Stimulated activated CD4-positive, alpha-beta T cell treated with anti-CD3 and anti-CD28 coated beads, Interleukin-1b, Interleukin-23, amount 100 ng/mL, for 24 hours (primary cell): ENCODE measurements around the gene TOR1AIP2.

Experiments used
- DNase-seq, 4 experiments: peaks; one replicate each; pipeline ENCODE4 v3.0.0-alpha.2; 2020; ENCODE audit warnings: low read depth in 4 of 4, low spot score in 1 of 4

TOR1AIP2 gene

DNA sequence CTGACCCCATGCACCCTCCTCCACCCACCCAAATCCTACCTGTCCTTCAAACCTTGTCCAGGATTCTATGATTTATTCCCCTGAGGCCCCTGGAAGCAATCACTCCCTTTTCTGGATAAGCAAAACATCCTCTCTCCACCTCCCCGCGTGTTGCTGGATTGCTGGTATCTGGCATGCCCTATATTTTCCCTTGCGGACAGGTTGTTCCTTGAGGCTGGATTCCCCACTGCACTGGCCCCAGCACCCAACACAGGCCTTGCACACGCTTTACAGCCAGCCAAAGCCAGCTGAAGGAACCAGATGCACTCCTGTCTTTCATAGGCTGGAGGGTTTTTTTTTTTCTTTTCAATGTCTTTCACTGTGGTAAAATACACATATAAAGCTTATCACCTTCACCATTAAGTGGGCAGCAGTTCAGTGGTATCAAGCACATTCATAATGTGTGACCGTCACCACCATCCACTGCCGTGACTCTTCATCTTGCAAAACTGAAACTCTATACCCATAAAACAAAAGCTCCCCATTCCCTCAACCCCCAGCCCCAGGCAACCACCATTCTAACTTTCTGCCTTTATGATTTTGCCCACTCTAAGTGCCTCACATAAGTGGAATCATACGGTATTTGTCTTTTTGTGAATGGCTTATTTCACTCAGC is 50.9 kb downstream of the TOR1AIP2 start:
- DNase-seq = no peak

DNA sequence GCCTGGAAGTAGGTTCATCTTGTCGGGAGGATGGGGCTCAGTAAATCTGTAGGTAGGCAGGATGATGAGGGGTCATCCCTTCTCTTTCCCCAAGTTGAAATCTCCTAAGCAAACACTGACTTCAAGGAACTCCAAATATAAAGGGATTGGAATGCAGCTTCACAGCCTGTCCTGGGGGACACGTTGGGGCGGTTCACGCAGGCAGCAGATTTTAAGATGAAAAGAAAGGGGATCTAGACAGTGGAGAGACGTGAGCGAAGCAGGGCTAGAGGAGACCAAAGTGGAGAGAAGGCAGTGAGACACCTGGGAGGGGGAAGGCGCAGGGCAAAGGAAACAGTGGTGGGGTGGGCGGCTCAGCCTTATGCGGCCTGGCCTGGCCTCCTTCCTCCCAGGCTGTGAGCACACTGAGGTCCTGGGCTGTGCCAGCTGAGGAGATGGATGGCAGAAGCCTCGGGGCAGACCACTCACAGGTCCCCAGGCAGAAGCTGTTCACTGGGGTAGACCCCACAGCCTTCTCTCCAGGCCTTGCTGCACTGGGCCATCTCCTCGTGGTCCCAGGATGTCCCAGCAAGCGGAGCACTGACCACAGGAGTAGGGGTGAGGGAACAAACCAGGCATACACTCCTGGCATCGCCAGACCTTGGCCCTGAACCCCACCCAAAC is 51.7 kb downstream of the TOR1AIP2 start:
- no peak for DNase-seq

DNA sequence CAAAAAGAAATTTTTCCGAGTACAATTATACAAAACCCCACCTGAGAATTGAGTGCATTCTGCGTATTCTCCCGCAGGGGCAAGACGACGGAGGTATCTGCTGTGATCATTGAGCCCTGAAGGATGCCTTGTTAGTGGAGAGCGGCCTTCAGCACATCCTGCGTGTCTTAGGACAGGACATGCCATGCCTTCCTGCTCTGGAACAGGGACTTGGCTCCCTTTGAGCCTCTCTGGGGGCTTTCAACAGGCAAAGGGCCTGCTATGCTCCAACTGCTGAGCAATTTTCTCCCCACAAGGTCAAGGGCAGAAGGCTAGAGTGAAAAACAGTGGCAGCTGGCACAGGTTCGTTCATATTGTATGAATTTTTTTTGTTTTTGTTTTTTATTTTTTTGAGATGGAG is 52.4 kb downstream of the TOR1AIP2 start:
- no peak for DNase-seq

DNA sequence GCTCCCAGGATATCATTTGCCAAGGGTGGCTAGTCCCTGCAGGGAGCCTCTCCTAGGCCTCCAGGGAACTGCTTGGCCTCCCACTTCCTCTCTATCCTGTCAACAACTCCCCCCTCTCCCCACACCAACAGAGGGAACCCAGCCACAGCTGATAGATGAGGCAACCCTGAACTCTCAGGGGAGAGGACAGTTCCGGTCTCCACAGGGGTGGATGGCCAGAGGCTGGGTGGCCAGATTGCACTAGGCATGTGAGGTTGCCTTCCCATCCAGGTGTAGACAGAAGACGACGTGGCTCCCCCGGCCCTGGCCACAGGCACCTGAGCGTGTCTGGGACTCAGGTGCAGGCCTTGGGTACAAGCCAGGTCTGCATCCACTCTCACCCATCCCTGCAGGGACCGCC is 53.3 kb downstream of the TOR1AIP2 start:
- DNase-seq = no peak

DNA sequence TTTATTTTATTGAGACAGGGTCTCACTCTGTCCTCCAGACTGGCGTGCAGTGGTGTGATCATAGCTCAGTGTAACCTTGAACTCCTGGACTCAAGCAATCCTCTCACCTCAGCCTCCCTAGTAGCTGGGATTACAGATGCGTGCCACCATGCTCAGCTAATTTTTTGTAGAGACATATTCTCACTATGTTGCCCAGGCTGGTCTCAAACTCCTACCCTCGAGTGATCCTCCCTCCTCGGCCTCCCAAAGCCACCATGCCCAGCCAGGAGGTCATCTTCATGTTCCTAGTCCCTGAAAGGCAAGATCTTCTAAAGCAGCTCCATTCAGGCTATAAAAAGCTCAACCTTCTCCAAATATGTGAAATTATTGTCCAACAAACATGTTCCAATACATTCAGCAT is 53.9 kb downstream of the TOR1AIP2 start:
- no peak for DNase-seq

DNA sequence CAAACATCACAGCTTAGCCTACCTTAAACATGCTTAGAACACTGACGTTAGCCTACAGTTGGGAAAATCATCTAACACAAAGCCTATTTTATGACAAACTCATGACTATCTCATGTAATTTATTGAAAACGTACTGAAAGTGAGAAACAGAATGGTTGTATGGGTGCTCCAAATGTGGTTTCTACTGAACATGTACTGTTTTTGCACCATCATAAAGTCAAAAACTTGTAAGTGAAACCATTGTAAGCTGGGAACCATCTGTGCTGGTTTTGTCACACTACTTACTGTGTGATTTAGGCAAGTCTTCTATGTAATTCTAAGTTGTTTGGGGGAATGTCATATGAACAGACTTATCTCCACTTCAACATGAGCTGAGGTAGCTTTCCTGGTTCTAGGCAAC is 55.5 kb downstream of the TOR1AIP2 start:
- no peak for DNase-seq

DNA sequence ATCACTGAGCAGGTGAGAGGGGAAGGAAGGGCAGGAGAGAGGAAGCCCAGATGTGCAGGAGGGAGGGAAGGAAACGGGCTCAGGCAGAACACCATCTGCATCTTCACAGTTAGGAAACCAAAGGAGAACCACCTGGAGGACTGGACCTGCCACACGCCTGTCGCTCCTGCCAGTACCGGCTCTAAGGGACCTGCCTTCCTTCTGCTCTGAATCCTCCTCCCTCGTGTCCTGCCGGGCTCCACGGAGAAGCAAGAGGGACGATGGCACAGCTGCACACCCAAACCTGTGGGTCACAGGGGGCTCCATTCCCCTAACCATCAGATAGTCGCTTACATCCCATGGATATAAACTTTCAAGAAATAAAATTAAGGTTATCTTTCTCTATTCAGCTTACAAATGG is 56.1 kb downstream of the TOR1AIP2 start:
- DNase-seq = no peak

DNA sequence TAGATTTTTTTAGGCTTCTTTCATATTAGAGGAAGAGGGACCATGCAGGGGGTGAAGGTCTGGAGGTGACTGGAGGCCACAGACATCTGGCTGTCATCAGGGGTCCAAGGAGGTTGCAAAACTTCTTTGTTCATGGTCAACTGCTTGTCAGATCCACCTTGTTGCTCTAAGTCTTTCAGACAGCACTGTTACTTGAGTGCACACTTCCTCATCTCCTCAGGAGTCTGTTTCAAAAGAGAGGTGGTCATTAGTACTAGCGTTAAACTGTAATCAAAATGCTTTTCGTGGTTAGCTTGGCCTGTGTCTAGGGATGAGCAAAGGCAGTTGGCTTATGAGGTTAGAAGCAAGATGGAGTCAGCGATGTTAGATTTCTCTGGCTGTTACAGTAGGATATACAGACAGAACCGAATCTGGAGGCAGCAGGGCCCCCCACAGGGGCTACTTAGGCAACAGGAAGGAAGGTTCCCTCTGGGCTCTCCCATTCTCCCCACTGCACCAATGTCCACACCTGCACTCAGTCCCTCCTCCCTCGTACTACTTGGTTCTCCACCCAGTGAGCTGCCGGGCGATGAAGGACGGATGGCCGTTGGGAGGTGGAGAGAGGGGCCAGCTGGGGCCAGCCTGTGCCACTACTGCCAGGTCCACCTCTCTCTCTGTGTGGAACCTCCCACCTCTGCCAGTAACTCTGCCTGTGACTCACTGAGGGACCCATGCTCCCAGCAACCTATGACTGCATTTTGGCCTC is 57.2 kb downstream of the TOR1AIP2 start:
- no peak for DNase-seq

DNA sequence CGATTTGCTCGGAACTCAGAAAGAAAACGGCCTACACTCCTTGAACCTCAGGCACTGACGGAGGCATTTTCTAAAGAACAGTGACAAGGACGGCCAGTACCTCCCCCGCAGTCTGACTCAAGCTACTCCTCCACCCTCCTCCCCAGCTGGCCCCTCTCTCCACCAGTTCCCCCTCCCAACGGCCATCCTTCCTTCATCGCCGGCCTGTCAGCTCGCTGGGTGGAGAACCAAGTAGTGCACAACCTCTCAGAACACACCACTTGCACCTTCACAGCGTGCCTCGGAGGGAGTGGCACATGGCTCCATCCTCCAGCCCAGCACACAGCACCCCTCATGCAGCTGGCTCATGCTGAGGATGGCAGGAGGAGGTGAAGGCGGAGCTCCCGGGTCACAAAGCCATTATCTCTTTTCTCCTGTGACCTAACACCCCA is 58.8 kb downstream of the TOR1AIP2 start:
- no peak for DNase-seq

DNA sequence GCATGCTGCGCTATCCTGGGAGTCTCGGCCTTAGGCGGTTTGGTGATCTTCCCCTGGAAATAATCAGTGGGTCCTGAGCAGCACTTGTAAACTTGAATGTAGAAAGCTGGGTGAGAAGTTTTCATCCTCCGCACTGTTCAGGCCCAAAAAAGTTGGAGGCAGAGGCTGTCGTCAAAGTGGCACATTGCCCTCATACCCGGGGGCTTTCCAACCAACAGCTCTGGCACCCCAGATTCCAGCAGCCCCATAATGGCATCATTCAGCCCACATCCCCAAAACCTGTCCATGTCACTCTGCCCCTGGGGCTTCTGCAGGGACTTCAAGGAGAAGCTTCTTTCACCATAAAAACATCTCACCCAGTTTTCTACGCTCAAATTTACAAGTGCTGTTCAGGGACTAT is 59.3 kb downstream of the TOR1AIP2 start:
- DNase-seq = no peak

DNA sequence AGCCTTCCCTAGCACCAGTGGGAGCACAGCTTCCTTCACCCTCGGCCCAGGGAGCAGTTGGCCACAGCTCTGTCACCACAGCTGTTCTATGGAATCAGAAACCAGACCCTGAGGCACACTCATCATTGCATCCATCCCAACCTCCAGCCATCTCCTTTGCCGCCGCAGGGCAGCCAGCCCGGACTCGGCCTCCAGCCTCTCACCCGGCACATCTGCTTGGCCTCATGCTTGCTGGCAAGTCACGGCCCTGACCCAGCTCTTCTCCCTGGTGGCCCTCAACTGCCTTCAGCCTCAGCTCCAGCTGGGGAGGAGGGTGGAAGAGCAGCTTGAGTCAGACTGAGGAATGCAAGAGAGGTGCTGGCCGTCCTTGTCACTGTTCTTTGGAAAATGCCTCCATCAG is 59.8 kb downstream of the TOR1AIP2 start:
- no peak for DNase-seq

DNA sequence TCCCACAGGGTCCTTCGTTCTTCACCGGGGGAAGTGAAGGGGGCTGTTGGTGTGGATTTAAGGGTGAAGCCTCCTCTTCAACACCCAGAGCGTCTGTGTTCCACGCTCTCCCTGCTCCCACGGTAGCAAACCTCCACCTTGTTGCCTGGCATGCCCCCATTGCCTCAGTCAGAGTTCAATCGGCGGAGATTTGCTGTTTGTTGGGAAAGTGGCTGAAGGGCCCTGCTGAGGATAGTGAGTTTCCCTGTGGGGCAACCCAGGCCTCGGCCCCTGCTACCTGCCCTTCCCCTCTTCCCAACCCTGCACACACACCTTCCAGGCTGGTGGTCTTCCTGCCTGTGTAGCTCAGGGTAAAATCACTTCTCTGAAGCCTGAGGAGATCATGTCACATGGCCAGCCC is 60.5 kb downstream of the TOR1AIP2 start:
- no peak for DNase-seq

DNA sequence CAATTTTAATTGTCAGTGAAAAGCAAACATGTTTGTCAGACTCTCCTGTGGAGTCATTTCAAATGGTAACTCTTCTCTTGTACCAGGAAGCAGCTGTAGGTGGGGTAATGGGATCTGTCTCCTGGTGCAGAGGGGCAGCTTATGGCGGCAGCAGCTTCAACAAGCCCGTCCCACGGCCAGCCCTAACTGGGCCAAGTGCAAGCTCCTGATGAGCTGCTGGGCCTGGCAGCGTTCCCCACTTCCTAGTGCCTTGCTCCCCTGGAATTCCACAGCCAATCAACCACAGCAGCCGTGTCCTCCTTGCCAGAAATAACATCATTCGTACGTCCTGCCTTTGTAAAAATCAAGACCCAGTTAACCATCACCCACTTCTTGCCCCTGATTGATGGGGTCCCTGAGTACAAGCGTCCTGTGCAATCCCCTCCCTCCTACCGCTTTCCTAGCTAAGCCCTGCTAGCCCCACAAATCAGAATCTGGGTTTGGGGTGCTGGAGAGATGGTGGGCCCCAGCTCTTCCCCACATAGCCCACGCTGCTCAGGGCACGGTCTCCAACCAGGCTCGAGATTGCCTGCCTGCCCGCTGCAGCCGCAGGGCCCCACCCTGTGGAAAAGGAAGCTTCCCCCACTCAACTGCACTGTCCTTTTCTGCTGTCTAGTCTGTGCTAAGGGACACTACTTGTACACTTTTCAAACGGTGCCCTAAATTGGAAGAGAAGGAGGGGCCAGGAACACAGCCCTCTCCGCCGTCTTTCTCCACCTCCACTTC is 61.2 kb downstream of the TOR1AIP2 start:
- DNase-seq = no peak

DNA sequence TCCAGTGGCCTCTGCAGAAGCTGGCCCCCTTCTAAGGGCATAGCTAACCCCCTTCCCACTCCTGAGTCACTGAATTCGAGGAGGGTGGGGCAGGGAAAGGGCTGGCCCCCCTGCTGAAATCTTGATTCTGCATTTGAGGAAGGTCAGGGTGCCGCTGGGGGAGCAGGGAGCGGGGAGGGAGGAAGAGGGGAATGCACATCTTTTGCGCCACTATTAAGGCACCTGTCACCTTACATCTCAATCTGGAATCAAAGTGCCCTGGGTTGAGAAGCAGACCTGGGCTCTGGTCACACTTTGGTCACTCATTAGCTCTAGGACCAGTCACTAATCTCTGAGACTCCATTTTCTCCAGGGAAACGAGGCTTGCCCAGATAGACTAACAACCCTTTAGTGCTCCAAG is 62.0 kb downstream of the TOR1AIP2 start:
- no peak for DNase-seq

DNA sequence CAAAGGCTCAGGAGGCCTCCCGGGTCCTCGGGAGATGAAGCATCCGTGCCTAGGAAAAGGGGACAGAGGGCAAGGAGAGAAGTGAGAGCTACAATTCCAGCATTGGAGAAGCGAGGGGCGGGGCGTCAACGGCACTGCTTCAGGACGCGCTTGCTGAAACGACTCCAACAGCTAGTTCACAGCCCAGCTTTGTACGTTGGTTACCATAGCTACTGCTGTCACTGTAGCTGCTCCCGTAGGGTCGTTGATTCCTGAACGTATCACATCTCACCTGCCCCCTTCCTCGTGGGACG is 63.1 kb downstream of the TOR1AIP2 start:
- peak in 1 of 4 experiments; percentile 2 for DNase-seq

DNA sequence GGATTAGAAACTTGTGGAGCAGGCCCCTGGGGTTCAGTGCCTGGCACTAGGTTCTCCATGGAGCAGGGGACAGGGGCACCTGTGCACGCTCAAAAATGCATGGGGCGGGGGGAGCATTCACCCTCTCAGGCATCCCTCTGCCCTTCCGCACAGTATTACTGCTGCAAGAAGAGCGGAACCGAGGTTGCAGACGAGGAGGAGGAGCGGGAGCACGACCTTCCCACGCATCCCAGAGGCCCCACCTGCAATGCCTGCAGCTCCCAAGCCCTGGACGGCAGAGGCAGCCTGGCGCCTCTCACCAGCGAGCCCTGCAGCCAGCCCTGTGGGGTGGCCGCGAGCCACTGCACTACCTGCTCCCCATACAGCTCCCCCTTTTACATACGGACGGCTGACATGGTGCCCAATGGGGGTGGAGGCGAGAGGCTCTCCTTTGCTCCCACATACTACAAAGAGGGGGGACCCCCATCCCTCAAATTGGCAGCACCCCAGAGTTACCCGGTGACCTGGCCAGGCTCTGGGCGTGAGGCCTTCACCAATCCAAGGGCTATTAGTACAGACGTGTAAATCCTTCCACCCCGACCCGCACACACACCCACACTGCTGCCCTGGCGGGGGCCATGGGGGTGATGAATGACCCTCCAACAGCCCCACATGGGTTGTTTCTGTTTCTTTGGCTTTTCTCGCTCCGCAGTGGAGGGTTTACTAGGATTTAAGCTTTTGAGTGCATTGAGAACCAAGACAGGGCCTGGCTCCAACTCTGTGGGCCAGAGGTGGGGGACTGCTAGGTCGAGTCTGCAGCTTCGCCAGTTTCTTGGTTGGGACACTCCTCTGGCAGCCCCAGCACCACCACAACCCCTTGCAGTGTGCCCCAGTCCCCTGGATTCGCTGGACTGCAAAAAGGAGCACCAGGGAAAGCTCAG is 63.7 kb downstream of the TOR1AIP2 start:
- no peak for DNase-seq

DNA sequence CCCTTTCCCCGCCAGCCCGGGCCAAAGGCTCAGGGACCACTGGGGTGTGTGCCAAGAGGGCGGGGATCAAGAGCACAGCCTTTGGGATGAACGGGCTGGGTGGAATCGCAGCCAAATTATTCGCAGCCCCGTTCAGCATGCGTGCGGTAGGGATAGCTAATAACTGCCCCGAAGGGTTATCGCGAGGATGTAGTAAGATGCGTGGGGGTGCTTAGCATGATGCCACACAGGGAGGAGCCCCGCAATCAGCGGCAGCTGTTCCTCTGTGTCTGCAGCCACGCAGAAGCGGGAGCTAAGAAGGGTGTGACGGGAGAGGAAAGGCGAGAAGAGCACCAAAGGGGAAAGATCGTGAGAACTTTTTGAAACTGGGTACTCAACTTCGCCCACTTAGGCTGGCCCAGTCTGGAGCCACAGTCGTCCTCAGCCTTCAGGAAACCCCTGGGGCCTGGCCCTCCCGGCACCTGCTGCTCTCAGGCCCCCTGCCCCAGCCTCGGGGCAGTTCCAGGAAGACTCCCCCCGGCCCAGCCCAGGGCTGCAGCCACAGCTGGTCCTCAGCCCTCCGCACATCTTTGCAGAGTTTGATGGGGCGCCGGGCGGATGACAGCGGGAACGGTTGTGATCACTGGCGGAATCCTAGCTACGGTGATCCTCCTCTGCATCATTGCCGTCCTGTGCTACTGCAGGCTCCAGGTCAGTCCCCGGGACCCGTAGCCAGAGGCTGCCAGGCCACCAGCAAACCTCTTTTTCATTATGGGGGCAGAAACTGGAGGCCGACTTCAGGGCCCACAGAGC is 64.9 kb downstream of the TOR1AIP2 start:
- no peak for DNase-seq

DNA sequence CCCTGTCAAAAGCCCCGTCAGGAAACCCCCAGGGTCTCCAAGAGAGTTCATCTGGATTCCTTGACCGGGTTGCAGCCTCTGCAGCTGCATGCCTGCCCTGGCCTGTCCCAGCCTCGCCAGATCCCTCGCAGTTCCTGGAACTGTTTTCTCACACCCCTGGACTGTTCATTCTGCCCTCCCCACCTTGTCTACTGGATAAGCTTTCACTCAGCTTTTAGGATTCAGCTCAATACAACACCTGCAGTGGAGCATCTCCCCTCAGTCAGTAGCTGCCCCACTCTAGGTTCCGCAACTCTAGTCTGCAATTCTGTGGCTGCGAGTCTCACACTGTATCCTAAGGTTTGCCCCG is 67.3 kb downstream of the TOR1AIP2 start:
- no peak for DNase-seq

DNA sequence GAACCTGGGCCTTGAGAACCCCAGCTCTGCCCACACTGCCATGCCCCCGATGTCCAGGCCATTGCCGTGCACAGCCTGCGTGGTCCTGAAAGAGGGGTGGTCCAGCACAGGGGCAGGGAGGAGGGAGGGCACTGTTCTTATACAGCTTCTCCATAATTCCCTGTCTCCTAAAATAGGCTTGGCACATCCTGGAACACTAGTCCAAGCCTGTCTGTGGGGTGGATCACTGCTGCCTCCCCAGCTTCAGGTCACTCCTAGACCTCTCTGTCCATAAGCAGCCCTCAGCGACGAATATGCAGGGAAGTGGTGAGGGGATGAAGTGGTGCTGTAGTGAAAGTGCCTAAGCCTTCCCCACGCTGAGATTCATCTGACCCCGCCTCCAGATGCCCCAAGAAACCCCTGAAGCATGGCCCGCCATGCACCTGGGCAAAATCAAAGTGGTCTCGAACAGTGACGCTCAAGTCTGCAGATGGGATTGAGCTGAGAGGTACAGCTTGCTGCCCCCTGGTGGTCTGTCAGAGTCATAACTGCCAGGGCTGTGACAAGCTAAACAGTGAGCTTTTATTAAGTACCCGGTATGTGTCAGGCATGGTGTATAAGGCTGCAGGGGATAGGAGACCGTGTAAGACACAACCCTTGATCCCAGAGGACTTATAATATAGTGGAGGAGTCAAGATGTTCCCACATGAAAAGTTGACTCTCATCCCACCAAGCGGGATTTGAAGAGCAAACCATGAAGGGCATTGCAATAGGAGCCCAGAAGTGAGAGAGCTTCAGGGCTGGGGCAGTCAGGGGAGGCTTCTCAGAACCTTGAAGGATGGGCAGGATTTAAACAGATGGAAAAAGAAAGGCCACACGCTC is 67.9 kb downstream of the TOR1AIP2 start:
- peak; percentile 34 to 46 (median 42) for DNase-seq
